MCF 10A (cell line): ENCODE measurements around the gene ZNF212. TPM values are rescaled to one million over a fixed set of nuclear protein-coding genes. Genes with fewer than 3 reads are reported as not detected.

Experiments
- BruUV-seq: library from RNA; stranded (reverse); fragments of 400-500 nt; replicated peaks from 2 replicates; lab custom pipeline; 2021; lab: Mats Ljungman, UMichigan
- CTCF ChIA-PET: fragments of 300-600 bp; sonication (Branson Sonifier 250); formaldehyde crosslinking; extraction: SDS; loops from one replicate; lab custom pipeline; 2021; ENCODE audit warnings: antibody characterized with exemption, inconsistent platforms; lab: Yijun Ruan, JAX
- POLR2A ChIA-PET: fragments of 300-600, 350-650 bp; sonication (Branson Sonifier 250); formaldehyde crosslinking; extraction: SDS; loops from one replicate; lab custom pipeline; 2020; ENCODE audit warnings: antibody characterized with exemption, inconsistent platforms; lab: Yijun Ruan, JAX
- DNase-seq: peaks from one replicate; pipeline ENCODE4 v3.0.0-alpha.2; 2018; ENCODE audit not compliant: unreplicated experiment
- H3K27ac Mint-ChIP-seq: one replicate; pipeline ENCODE4 v1.8.0; 2022; ENCODE audit warnings: mild to moderate bottlenecking, low read depth, mixed read lengths; ENCODE audit not compliant: unreplicated experiment
- H3K27me3 Mint-ChIP-seq: one replicate; pipeline ENCODE4 v1.8.0; 2022; ENCODE audit warnings: mixed read lengths; ENCODE audit not compliant: insufficient read depth, unreplicated experiment
- H3K36me3 Mint-ChIP-seq: one replicate; pipeline ENCODE4 v1.8.0; 2022; ENCODE audit warnings: mild to moderate bottlenecking, moderate library complexity, mixed read lengths; ENCODE audit not compliant: insufficient read depth, unreplicated experiment
- H3K4me1 Mint-ChIP-seq: one replicate; pipeline ENCODE4 v1.8.0; 2022; ENCODE audit warnings: mixed read lengths; ENCODE audit not compliant: insufficient read depth, unreplicated experiment
- H3K4me3 Mint-ChIP-seq: one replicate; pipeline ENCODE4 v1.8.0; 2022; ENCODE audit warnings: mild to moderate bottlenecking, moderate library complexity, mixed read lengths; ENCODE audit not compliant: unreplicated experiment
- H3K9me3 Mint-ChIP-seq: one replicate; pipeline ENCODE4 v1.8.0; 2022; ENCODE audit warnings: mixed read lengths; ENCODE audit not compliant: unreplicated experiment
- CTCF ChIP-seq: fragments of 200-600 bp; IDR thresholded peaks from one replicate; pipeline ENCODE4 v1.8.0; 2022; ENCODE audit warnings: antibody characterized with exemption, mild to moderate bottlenecking; ENCODE audit not compliant: unreplicated experiment
- intact Hi-C: fragments of 100-400 bp; cut with micrococcal nuclease; formaldehyde crosslinking; loops from 2 replicates; pipeline ENCODE4 v1.14.1; 2022
- total RNA-seq: library from RNA; stranded (reverse); gene quantifications from 2 replicates; pipeline ENCODE4 v1.2.3, GENCODE V29; 2022

Gene ZNF212
- total RNA-seq, 1 experiment from 2014 or later: 10.5 TPM

GRCh38 chr7:149217570-149217969 is 21.9 kb upstream of the ZNF212 start:
- TF ChIP-seq CTCF: no peak
- no TSS peak for BruUV-seq
- H3K27me3 Mint-ChIP-seq: no peaks in the 10 kb centered on the region
- no peak overlapping the region for H3K27ac Mint-ChIP-seq
- H3K4me1 Mint-ChIP-seq: peaks cover 18% of the 10 kb centered on the region
- H3K9me3 Mint-ChIP-seq: no peaks in the 10 kb centered on the region
- intact Hi-C loops: no loop called here
- H3K36me3 Mint-ChIP-seq: peaks cover 80% of the 10 kb centered on the region
- CTCF ChIA-PET: interaction anchor here (2.1 kb wide), 1 partner anchor 22 kb away, joined by 8 read pairs; the partner anchor contains the start of gene ZNF282
- no peak overlapping the region for H3K4me3 Mint-ChIP-seq
- POLR2A ChIA-PET: no interaction called here
- DNase-seq: no peak

DNA sequence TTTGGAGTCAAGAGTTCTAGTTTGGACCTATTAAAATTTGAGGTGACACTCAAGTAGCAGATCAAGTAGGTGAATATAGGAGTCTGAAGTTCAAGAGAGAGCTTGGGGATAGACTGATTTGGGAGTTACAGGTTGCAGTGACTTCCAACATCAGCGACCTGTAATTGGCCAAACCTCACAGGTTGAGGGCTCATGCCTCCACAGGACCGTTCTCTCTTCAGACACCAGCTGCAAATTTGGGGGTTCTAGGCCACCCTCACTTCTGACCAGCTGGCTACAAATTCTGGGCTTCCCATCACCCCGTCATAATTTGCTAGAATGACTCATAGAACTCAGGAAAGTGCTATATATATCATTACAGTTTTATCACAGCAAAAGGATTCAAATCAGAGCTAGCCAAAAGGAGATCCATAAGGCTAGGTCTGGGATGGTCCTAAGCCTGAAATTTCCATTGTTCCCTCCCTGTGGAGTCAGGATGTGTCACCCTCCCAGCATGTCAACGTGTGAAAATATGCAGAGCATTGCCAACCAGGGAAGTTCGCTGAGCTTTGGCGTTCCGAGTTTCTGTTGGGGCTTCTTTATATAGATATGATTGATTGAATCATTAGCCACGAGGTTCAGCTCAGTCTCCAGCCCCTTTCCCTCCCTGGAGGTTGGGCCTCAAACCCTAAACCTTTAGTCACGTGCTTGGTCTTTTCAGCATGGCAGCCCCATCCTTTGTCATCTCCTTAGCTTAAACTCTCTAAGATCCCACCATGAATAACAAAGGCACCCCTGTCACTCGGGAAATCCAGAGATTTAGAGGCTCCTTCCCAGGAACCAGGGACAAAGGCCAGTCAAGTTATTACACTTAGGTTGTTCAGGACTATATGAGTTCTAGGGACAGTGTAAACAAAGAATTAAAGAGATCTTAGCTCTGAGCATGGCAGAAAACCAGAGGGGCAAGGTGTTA is 20.7 kb upstream of the ZNF212 start:
- Mint-ChIP-seq H3K27me3 (no peaks in the 10 kb centered on the region), H3K4me3 (no peak overlapping the region), H3K27ac (peak overlapping the region; percentile 46), H3K4me1 (peaks cover 18% of the 10 kb centered on the region), H3K9me3 (no peaks in the 10 kb centered on the region), H3K36me3 (peaks cover 79% of the 10 kb centered on the region)
- CTCF ChIA-PET: interaction anchor here (0.7 to 2.1 kb wide), 4 partner anchors 9 to 23 kb away, joined by 3 to 8 read pairs (median 4); partner anchors contain the start of gene ZNF282
- no TSS peak for BruUV-seq
- intact Hi-C loops: no loop called here
- POLR2A ChIA-PET: interaction anchor here (0.7 to 1.6 kb wide), 5 partner anchors 10 to 93 kb away, joined by 4 read pairs; partner anchors contain the start of genes ZNF398 and ZNF783
- TF ChIP-seq CTCF: no peak
- no peak for DNase-seq

DNA sequence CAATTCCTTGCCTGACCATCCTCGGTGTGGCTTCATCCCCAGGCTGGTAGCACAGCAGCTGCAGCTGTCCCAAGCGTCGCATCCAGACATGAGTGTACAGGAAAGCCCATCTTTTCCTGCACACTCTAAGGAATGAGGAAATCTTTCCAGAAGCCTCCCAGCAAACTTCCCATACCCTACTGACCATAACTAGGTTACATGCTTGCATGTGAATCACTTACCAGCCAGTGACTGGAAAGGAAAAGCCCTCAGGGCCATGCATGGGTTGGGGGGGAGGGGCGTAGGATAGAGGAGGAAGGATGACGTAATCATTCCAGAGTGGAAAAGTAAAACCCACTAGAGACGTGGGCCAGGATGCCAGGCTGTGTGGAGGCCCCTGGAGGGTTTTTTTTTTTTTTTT is 18.9 kb upstream of the ZNF212 start:
- ChIA-PET CTCF (no interaction called here), POLR2A (interaction anchor here (0.7 kb wide), 1 partner anchor 11 kb away, joined by 3 read pairs; no protein-coding TSS in a partner anchor)
- H3K4me1 Mint-ChIP-seq: peaks cover 18% of the 10 kb centered on the region
- TF ChIP-seq CTCF: no peak
- H3K9me3 Mint-ChIP-seq: no peaks in the 10 kb centered on the region
- no peak overlapping the region for H3K4me3 Mint-ChIP-seq
- intact Hi-C loops: no loop called here
- no peak overlapping the region for H3K27ac Mint-ChIP-seq
- no peaks in the 10 kb centered on the region for H3K27me3 Mint-ChIP-seq
- peak; percentile 42 for DNase-seq
- H3K36me3 Mint-ChIP-seq: peaks cover 67% of the 10 kb centered on the region
- BruUV-seq: no TSS peak

DNA sequence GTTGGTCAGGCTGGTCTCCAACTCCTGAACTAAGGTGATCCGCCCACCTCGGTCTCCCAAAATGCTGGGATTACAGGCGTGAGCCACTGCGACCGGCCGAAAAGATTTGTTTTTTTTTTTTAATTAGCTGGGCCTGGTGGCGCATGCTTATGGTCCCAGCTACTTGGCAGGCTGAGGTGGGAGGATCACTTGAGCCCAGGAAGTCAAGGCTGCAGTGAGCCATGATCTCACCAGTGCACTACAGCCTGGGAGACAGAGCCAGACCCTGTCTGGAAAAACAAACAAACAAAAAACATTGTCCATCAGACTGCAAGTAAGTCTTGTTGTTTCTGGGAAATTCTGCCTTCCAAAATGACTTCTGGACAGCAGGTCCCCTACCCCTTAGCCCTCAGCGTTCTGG is 16.3 kb upstream of the ZNF212 start:
- CTCF ChIA-PET: interaction anchor here (0.6 kb wide), 1 partner anchor 17 kb away, joined by 3 read pairs; no protein-coding TSS in a partner anchor
- TF ChIP-seq CTCF: no peak

More for the DNA sequence above, 16.3 kb upstream of the ZNF212 start:
- H3K9me3 Mint-ChIP-seq: no peaks in the 10 kb centered on the region
- intact Hi-C loops: no loop called here
- H3K4me1 Mint-ChIP-seq: peaks cover 9% of the 10 kb centered on the region
- H3K36me3 Mint-ChIP-seq: peaks cover 48% of the 10 kb centered on the region
- no peak overlapping the region for H3K4me3 Mint-ChIP-seq
- no peaks in the 10 kb centered on the region for H3K27me3 Mint-ChIP-seq
- DNase-seq: no peak
- H3K27ac Mint-ChIP-seq: no peak overlapping the region
- POLR2A ChIA-PET: interaction anchor here (0.7 kb wide), 1 partner anchor 140 kb away, joined by 3 read pairs; no protein-coding TSS in a partner anchor
- BruUV-seq: no TSS peak
